Natural killer cell (primary cell): ENCODE data around the gene CHPF2. TPM values are rescaled to one million over a fixed set of nuclear protein-coding genes. Genes with fewer than 3 reads are reported as not detected.

Experiments used
- ATAC-seq, 3 donors: fragments of 150-1000 bp in 2 of 3; fragments of 200-7000 bp in 1 of 3; cut with Tn5 transposase; 1 replicate in 1 of 3; 2 replicates in 2 of 3; pipeline ENCODE4 v1.10.0; 2021; ENCODE audit warnings: mild to moderate bottlenecking in 2 of 3, moderate library complexity in 2 of 3
- DNase-seq, 2 donors: peaks; one replicate each; pipeline versions ENCODE4 v3.0.0 to v3.0.0-alpha.2; 2013 to 2021; ENCODE audit warnings: mixed read lengths in 1 of 2
- H3K27ac ChIP-seq: one replicate; pipeline ENCODE4 v1.5.1; 2013; ENCODE audit warnings: mild to moderate bottlenecking, low read length
- H3K27me3 ChIP-seq: one replicate; pipeline ENCODE4 v1.6.1; 2013; ENCODE audit warnings: low read length; ENCODE audit not compliant: control insufficient read depth, insufficient read depth
- H3K36me3 ChIP-seq: one replicate; pipeline ENCODE4 v1.6.1; 2013; ENCODE audit warnings: low read length; ENCODE audit not compliant: control insufficient read depth, insufficient read depth
- H3K4me1 ChIP-seq: one replicate; pipeline ENCODE4 v1.6.1; 2013; ENCODE audit warnings: low read length; ENCODE audit not compliant: control insufficient read depth, insufficient read depth
- H3K4me3 ChIP-seq: one replicate; pipeline ENCODE4 v1.5.1; 2013; ENCODE audit warnings: low read length
- H3K9me3 ChIP-seq: one replicate; pipeline ENCODE4 v1.6.1; 2013; ENCODE audit warnings: low read length; ENCODE audit not compliant: control insufficient read depth, insufficient read depth
- H3K27ac Mint-ChIP-seq, 2 donors: one replicate each; pipeline ENCODE4 v1.8.0; 2022; ENCODE audit warnings: mild to moderate bottlenecking in 2 of 2, mixed read lengths in 2 of 2, moderate library complexity in 1 of 2
- H3K27me3 Mint-ChIP-seq, 2 donors: one replicate each; pipeline ENCODE4 v1.8.0; 2022; ENCODE audit warnings: low read depth in 2 of 2, mixed read lengths in 2 of 2
- H3K36me3 Mint-ChIP-seq: one replicate; pipeline ENCODE4 v1.8.0; 2022; ENCODE audit warnings: mixed read lengths
- H3K4me1 Mint-ChIP-seq, 2 donors: one replicate each; pipeline ENCODE4 v1.8.0; 2022; ENCODE audit warnings: mixed read lengths in 2 of 2
- H3K4me3 Mint-ChIP-seq: one replicate; pipeline ENCODE4 v1.8.0; 2022; ENCODE audit warnings: mild to moderate bottlenecking, moderate library complexity, mixed read lengths
- H3K9me3 Mint-ChIP-seq, 2 donors: one replicate each; pipeline ENCODE4 v1.8.0; 2022; ENCODE audit warnings: mixed read lengths in 2 of 2
- WGBS: methylation state at CpG from one replicate; pipeline ENCODE4 v1.1.7; 2013; ENCODE audit warnings: missing lambda C conversion rate; ENCODE audit not compliant: insufficient coverage; 5-methylcytosine and 5-hydroxymethylcytosine counted together
- intact Hi-C: fragments of 100-400 bp; cut with micrococcal nuclease; formaldehyde crosslinking; loops from one replicate; pipeline ENCODE4 v1.14.2; 2022
- total RNA-seq, 4 donors: library from RNA; stranded (reverse); fragments of 120-200 nt in 1 of 4; gene quantifications; one replicate each; pipeline versions ENCODE4 v1.2.3 to v1.2.4, GENCODE V29; 2013 to 2022
- TF ChIP-seq, protein P1 (sequence below): fragments of 200-600 bp; IDR thresholded peaks from one replicate; pipeline ENCODE4 v1.8.0; 2022; ENCODE audit warnings: antibody characterized with exemption

CHPF2 gene
- total RNA-seq, 3 donors from 2014 or later (not counting 1 experiment from before 2014, with no cell fraction given), result 47.0 to 51.6 (median 48.6) TPM

DNA sequence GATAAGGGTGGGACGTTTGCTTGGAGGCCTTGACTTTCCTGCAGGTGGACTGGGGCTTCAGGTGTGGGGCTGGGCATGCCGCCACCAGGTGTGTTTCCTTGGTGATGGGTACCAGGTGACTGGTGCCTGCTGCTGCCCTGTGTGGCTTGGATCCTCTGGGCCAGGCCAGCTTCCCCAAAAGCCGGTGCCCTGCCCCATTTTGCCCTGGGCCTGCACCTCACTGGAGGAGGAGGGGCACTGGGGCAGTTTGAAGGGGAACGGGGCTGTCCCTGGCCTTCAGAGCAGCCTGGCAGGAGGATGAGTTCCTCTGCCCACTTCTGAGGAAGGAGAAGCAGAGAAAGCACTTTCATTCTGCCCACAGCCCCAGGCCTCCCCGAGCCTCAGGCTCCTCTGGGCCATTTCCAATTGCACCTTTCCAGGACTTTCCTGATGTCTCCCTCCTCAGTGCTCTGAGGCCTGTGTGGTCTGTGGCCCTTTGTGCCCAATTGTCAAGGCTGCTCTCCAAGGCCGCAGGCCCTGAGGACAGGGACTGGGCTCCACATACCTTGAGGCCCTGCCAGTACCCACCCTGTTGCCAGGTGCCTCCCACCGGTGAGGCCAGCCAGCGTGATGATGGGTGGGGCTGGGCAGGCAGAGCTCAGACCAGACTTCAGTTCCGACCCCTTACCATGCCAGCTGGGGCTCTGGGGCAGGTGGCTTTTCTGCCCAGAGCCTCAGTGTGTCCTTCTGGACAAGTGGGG, 41.5 kb downstream of the CHPF2 start:
- no peak overlapping the region for H3K4me3 ChIP-seq
- WGBS, result 55% methylated on average over 9 of the region's 9 CpGs
- H3K36me3 Mint-ChIP-seq, result no peaks in the 10 kb centered on the region
- peaks cover 12 to 22% of the 10 kb centered on the region in 2 donors for H3K27me3 Mint-ChIP-seq
- ATAC-seq (peak in 1 of 3 donors; percentile 28), DNase-seq (no peak)
- no peak overlapping the region for H3K4me3 Mint-ChIP-seq
- H3K9me3 ChIP-seq, result no peaks in the 10 kb centered on the region
- TF ChIP-seq, protein P1, sequence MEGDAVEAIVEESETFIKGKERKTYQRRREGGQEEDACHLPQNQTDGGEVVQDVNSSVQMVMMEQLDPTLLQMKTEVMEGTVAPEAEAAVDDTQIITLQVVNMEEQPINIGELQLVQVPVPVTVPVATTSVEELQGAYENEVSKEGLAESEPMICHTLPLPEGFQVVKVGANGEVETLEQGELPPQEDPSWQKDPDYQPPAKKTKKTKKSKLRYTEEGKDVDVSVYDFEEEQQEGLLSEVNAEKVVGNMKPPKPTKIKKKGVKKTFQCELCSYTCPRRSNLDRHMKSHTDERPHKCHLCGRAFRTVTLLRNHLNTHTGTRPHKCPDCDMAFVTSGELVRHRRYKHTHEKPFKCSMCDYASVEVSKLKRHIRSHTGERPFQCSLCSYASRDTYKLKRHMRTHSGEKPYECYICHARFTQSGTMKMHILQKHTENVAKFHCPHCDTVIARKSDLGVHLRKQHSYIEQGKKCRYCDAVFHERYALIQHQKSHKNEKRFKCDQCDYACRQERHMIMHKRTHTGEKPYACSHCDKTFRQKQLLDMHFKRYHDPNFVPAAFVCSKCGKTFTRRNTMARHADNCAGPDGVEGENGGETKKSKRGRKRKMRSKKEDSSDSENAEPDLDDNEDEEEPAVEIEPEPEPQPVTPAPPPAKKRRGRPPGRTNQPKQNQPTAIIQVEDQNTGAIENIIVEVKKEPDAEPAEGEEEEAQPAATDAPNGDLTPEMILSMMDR, result no peak
- peaks cover 0 to 19% of the 10 kb centered on the region in 2 donors for H3K4me1 Mint-ChIP-seq
- no peaks in the 10 kb centered on the region for H3K9me3 Mint-ChIP-seq
- intact Hi-C loops, result no loop called here
- peaks cover 2% of the 10 kb centered on the region for H3K27me3 ChIP-seq
- H3K27ac ChIP-seq, result no peak overlapping the region
- H3K27ac Mint-ChIP-seq, result no peak overlapping the region
- H3K4me1 ChIP-seq, result peaks cover 50% of the 10 kb centered on the region
- H3K36me3 ChIP-seq, result no peaks in the 10 kb centered on the region

DNA sequence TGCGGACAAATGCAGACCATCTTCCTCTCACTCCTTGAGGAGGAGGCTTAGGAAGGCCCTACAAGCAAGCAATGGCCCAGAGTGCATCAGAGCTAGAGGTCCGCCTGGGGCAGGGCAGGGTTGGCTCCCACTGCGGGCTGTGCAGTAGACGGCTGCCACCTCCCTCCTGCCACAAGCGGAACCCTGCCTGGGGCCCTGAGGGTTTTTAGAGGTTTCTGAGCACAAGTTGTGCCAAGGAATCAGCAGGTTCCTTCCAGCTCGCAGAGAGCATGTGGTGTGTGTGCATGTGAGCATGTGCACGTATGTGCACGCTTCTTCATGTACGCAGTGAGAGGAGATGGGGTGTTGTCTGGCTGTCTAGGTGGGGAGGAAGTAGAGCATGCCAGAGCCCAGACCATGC, 42.1 kb downstream of the CHPF2 start:
- DNase-seq (no peak), ATAC-seq (no peak)
- peak overlapping the region; percentile 52 for H3K4me3 Mint-ChIP-seq
- Histone ChIP-seq H3K27me3 (peaks cover 2% of the 10 kb centered on the region), H3K9me3 (no peaks in the 10 kb centered on the region), H3K36me3 (no peaks in the 10 kb centered on the region), H3K27ac (no peak overlapping the region), H3K4me3 (no peak overlapping the region), H3K4me1 (peaks cover 50% of the 10 kb centered on the region)
- no peaks in the 10 kb centered on the region for H3K9me3 Mint-ChIP-seq
- H3K36me3 Mint-ChIP-seq, result no peaks in the 10 kb centered on the region
- TF ChIP-seq, protein P1, result no peak
- no peak overlapping the region for H3K27ac Mint-ChIP-seq
- intact Hi-C loops, result no loop called here
- WGBS, result 68% methylated on average over 9 of the region's 9 CpGs
- peaks cover 12 to 25% of the 10 kb centered on the region in 2 donors for H3K27me3 Mint-ChIP-seq
- peaks cover 0 to 19% of the 10 kb centered on the region in 2 donors for H3K4me1 Mint-ChIP-seq

DNA sequence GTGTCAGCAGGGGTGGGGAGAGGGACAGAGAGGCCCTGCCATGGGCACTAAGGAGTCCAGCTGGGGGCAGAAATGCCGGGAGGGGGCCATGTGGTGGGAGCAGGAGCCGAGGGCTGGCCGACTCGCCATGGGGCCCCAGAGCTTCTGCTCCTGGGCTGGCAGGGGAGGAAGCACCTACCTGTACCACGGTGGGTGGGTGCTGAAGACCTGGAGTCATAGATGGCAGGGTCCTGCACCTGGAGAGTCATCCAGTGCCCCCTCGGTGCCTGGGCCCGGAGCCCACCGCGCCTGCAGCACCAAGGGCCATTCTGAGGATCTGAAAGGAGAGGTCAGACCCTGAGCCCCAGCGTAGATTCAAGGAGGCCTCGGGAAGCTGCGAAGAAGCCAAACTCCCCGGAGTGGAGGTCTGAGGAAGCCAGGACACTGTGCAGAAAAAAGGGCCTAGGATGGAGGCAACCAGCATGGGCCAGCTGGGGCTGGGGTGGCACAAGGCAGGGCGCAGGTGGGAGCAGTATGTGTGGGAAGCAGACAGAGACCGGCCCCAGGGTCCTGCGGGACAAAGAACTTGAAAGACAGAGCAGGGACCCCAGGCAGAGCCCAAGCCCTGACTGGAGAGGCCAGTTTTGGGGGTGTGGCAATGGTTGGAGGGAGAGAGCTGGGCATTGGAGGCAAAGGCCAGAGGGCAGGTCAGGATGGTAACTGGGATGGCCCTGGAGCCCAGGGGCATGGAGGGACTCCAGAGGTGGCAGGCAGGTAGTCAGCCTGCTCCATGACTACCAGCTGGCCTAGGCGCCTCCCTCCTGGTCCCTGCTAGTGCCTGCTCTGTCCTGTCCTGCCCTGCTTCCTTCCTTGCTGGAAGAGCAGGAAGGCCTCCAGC, 42.9 kb downstream of the CHPF2 start:
- H3K27ac Mint-ChIP-seq, result peak overlapping the region in 1 of 2 donors; percentile 42
- no peaks in the 10 kb centered on the region for H3K9me3 Mint-ChIP-seq

More for the DNA sequence above, 42.9 kb downstream of the CHPF2 start:
- H3K27me3 ChIP-seq, result peaks cover 2% of the 10 kb centered on the region
- TF ChIP-seq, protein P1, result no peak
- H3K4me3 Mint-ChIP-seq, result peak overlapping the region; percentile 66
- 92% methylated on average over 17 of the region's 17 CpGs for WGBS
- no peak overlapping the region for H3K4me3 ChIP-seq
- H3K27ac ChIP-seq, result no peak overlapping the region
- DNase-seq, result no peak
- H3K36me3 ChIP-seq, result no peaks in the 10 kb centered on the region
- intact Hi-C loops, result no loop called here
- no peaks in the 10 kb centered on the region for H3K36me3 Mint-ChIP-seq
- no peaks in the 10 kb centered on the region for H3K9me3 ChIP-seq
- peaks cover 12 to 25% of the 10 kb centered on the region in 2 donors for H3K27me3 Mint-ChIP-seq
- ATAC-seq, result no peak
- peaks cover 0 to 19% of the 10 kb centered on the region in 2 donors for H3K4me1 Mint-ChIP-seq
- peaks cover 50% of the 10 kb centered on the region for H3K4me1 ChIP-seq
